Lower lobe of right lung (tissue), 2 donors: ENCODE results near the gene HEXA. TPM values are rescaled to one million over a fixed set of nuclear protein-coding genes. Genes with fewer than 3 reads are reported as not detected.

Source experiments
- ATAC-seq, 2 donors: fragments of 200-7000 bp; cut with Tn5 transposase; one replicate each; pipeline ENCODE4 v1.9.1; 2020 to 2022; ENCODE audit warnings: mild to moderate bottlenecking in 2 of 2, moderate library complexity in 2 of 2
- DNase-seq: peaks from one replicate; pipeline ENCODE4 v3.0.0-alpha.2; 2020
- H3K27ac ChIP-seq: fragments of 200-600 bp; one replicate; pipeline ENCODE4 v1.8.0; 2022
- H3K27me3 ChIP-seq: fragments of 200-600 bp; one replicate; pipeline ENCODE4 v1.8.0; 2022; ENCODE audit warnings: low read depth
- H3K36me3 ChIP-seq: fragments of 200-600 bp; one replicate; pipeline ENCODE4 v1.8.0; 2022; ENCODE audit warnings: mild to moderate bottlenecking
- H3K4me1 ChIP-seq: fragments of 200-600 bp; one replicate; pipeline ENCODE4 v1.8.0; 2022
- H3K4me3 ChIP-seq: fragments of 200-600 bp; one replicate; pipeline ENCODE4 v1.8.0; 2022; ENCODE audit warnings: mild to moderate bottlenecking
- H3K9me3 ChIP-seq: fragments of 200-600 bp; one replicate; pipeline ENCODE4 v1.8.0; 2022
- CTCF ChIP-seq: fragments of 200-600 bp; IDR thresholded peaks from one replicate; pipeline ENCODE4 v1.8.0; 2022; ENCODE audit warnings: antibody characterized with exemption, mild to moderate bottlenecking
- intact Hi-C: fragments of 100-400 bp; cut with DNase I; formaldehyde crosslinking; loops from one replicate; pipeline ENCODE4 v1.11.0; 2022
- total RNA-seq: library from RNA; stranded (reverse); fragmentation: NEBNext Ultra II Directional; extraction: Animal tissue kit (Norgen Biotek cat#: 25700); gene quantifications from one replicate; pipeline ENCODE4 v1.2.1, GENCODE V29; 2021
- donor health status: DM: no; HTN: yes; CAD: no; lungs with severe emphysema.

Gene HEXA
- total RNA-seq, 1 donor from 2014 or later: 219 TPM

DNA sequence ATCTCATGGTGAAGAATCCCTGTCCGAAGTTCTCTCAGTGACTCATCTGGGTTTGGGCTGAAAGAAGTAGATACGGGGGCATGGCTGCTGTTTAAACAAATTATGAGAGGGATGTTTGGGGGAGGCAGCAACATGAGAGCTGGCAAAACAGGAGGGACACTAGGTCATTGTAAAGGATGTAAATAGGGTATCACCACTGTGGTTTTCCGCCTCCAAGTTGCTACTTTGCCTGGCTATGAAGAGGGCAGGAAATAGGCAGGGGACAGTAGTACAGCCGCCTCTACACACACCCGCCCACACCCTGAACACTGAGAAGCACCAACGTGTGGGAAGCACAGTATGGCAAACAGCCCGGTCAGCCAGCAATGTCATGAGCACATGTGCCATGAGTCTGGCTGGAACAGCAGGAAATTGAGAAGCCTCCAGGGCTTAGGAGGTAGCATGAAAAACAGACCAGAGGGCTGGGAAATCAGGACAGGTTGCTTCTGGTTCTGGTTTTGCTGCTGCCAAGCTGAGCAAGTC, 17.1 kb downstream of the HEXA start:
- peaks cover 18% of the 10 kb centered on the region for H3K4me1 ChIP-seq
- peaks cover 32% of the 10 kb centered on the region for H3K36me3 ChIP-seq
- H3K4me3 ChIP-seq: no peak overlapping the region
- H3K27ac ChIP-seq: peak overlapping the region; percentile 40
- intact Hi-C loops: no loop called here
- ATAC-seq: peak; percentile 77 to 81
- no peaks in the 10 kb centered on the region for H3K27me3 ChIP-seq
- H3K9me3 ChIP-seq: no peaks in the 10 kb centered on the region
- peak; percentile 77 for DNase-seq
- TF ChIP-seq CTCF: no peak

DNA sequence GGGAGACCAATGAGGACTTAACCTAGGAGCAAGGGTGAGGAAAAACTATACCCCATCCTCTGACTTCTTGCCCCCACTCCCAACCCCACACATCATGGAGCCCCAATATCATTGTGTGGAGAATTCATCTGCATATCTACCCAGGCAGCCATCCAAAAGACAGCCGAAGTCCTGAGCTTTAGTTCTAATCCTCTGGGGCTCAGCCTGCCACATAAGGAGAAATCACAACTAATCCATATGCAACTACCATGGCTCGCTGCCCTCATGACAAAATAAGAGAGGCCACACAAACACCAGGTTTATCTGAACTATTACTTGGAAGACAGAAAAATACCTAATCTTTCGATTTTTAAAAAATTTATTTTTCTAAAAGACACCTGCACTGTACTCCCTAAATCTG, 17.7 kb downstream of the HEXA start:
- TF ChIP-seq CTCF: no peak
- no peak for DNase-seq

DNA sequence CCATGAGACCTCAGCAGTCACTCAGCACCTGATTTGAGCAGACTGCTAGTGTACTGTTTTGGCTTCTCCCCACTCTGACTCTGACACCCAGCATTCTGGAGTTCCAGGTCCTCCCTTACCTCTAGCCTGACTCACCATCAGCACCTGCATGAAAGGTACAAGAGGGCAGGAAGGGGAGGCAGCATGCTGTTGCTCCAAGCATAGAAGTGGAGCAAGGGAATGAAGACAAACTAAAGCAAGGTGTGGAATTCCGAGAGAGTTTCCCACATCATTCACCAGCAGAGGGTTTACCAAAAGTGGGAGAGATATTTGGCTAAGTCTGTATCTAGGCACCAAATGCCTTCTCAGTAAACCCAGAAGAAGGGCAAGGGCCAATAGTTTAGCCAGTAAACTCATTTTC, 21.3 kb downstream of the HEXA start:
- H3K27ac ChIP-seq: no peak overlapping the region
- peaks cover 18% of the 10 kb centered on the region for H3K4me1 ChIP-seq
- DNase-seq (no peak), ATAC-seq (no peak)
- no peak overlapping the region for H3K4me3 ChIP-seq
- peaks cover 73% of the 10 kb centered on the region for H3K36me3 ChIP-seq
- no peak for TF ChIP-seq CTCF
- no peaks in the 10 kb centered on the region for H3K27me3 ChIP-seq
- intact Hi-C loops: no loop called here
- no peaks in the 10 kb centered on the region for H3K9me3 ChIP-seq

More for the DNA sequence above, 17.7 kb downstream of the HEXA start:
- Histone ChIP-seq H3K36me3 (peaks cover 38% of the 10 kb centered on the region), H3K27me3 (no peaks in the 10 kb centered on the region), H3K9me3 (no peaks in the 10 kb centered on the region), H3K4me3 (no peak overlapping the region), H3K4me1 (peaks cover 18% of the 10 kb centered on the region), H3K27ac (peak overlapping the region; percentile 40)
- intact Hi-C loops: no loop called here
- no peak for ATAC-seq

GRCh38 chr15:72353266-72353665, 22.5 kb downstream of the HEXA start:
- Histone ChIP-seq H3K4me3 (no peak overlapping the region), H3K36me3 (peaks cover 85% of the 10 kb centered on the region), H3K27me3 (no peaks in the 10 kb centered on the region), H3K27ac (no peak overlapping the region), H3K9me3 (no peaks in the 10 kb centered on the region), H3K4me1 (peaks cover 8% of the 10 kb centered on the region)
- TF ChIP-seq CTCF: no peak
- ATAC-seq: no peak
- DNase-seq: no peak
- intact Hi-C loops: no loop called here

DNA sequence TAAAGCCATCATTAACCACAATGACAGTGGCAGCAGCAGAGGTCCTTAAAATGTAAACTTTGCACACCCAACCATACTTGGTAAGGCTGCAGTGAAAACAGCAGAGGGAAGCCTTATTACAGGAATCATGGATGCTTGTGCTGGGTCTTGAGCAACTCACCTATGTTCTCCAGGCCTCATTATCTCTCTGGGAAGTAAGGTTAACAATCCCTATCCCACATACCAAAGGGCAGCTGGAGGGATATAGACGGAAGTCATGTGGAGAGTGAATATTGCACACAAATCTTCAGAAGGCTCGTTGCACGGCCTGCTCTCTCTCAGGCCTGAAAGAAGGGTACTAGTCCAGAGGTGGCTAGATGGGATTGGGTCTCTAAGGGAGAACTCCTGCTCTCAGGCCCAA, 30.0 kb downstream of the HEXA start:
- Histone ChIP-seq H3K4me3 (no peak overlapping the region), H3K36me3 (peaks cover 82% of the 10 kb centered on the region), H3K9me3 (no peaks in the 10 kb centered on the region), H3K27ac (no peak overlapping the region), H3K4me1 (no peaks in the 10 kb centered on the region), H3K27me3 (no peaks in the 10 kb centered on the region)
- intact Hi-C loops: no loop called here
- no peak for ATAC-seq
- no peak for DNase-seq
- no peak for TF ChIP-seq CTCF

DNA sequence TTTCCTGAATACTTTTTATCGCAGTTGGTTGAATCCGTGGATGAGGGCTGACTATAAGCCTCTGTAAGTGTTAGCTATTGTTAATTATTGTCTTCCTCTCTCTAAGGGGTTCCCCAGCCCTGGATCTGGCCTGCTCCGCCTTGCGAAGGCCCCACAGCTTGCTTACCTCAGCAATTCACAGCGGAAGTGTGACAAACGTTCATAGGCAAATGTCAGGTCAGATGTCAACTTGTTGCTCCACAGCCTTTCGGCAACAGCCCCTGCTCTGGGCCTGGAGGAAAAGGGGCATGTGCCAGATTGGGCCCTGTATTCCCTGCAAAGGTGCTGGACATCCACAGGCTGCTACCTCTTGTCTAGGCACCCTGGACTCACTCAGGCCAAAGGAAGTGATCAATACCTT, 30.5 kb downstream of the HEXA start:
- no peak for DNase-seq
- H3K36me3 ChIP-seq: peaks cover 77% of the 10 kb centered on the region
- H3K4me1 ChIP-seq: no peaks in the 10 kb centered on the region
- no peak for TF ChIP-seq CTCF
- no peak for ATAC-seq
- H3K27ac ChIP-seq: no peak overlapping the region
- intact Hi-C loops: no loop called here
- H3K27me3 ChIP-seq: no peaks in the 10 kb centered on the region
- H3K9me3 ChIP-seq: no peaks in the 10 kb centered on the region
- no peak overlapping the region for H3K4me3 ChIP-seq
